ENCODE measurements around the gene C10orf90.

C10orf90 gene

DNA sequence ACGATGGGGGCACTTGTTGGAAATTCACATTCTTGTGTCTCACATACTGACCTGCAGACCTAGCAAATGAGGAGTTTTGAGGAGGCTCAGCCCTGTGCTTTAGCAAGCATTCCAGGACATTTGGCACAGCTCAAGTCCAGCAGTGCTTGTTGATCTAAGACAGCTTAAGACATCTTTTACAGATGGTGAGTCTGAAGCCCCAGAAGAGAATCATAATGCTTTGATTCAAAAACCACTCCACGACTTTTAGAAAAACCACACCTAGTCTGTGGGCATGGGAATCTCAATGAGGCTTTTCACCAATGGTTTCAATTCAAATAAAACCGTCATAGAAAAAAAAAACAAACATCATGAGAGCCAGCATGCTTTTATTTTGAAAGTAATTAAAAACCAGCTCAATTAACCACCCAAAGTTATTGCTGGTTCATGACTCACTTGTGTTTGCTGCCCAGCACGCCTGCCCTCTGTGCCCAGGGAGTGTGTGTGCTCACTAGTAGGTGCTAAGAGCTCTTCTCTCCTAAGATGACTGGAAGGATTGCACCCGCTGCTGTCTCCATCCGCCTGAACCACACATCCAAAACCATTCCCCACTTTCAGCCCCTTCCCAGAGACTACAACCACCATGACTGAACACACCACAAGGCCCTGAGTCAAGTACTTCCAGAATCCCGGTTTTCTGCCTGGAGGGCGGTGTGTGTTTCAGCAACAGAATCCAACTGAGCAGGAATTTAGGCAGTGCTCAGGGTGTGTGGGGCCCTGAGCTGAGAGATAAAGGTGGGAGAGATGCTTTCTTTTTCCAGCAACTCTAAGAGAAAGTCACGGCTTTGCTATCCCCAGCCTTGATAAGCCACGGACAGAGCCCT is 152.0 kb downstream of the C10orf90 start:
- peak; percentile 24 for DNase-seq (ENCODE audit: low read depth)
- TF ChIP-seq, protein P1, sequence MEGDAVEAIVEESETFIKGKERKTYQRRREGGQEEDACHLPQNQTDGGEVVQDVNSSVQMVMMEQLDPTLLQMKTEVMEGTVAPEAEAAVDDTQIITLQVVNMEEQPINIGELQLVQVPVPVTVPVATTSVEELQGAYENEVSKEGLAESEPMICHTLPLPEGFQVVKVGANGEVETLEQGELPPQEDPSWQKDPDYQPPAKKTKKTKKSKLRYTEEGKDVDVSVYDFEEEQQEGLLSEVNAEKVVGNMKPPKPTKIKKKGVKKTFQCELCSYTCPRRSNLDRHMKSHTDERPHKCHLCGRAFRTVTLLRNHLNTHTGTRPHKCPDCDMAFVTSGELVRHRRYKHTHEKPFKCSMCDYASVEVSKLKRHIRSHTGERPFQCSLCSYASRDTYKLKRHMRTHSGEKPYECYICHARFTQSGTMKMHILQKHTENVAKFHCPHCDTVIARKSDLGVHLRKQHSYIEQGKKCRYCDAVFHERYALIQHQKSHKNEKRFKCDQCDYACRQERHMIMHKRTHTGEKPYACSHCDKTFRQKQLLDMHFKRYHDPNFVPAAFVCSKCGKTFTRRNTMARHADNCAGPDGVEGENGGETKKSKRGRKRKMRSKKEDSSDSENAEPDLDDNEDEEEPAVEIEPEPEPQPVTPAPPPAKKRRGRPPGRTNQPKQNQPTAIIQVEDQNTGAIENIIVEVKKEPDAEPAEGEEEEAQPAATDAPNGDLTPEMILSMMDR (conservative IDR thresholded peaks at IDR 0.05; ENCODE audit: low read depth, low read length): no peak
- no peak overlapping the region for H3K4me3 ChIP-seq (ENCODE audit: low read depth, low read length)

DNA sequence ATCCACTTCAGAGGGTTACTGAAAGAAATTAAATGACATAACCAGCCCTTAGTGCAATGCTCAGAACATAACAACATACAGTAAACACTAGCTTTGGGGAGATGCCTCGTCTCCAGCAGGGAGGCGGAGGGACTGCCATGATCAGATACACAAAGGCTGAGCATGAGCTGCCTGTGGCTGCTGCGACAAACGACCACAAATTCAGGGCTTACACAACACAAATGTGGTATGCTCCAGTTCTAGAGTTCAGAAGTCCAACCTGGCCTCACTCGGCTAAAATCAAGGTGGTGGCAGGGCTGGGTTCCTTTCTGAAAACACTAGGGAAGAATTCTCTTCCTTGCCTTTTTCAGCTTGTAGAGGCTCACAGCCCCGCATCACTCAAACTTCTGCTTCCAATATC is 154.0 kb downstream of the C10orf90 start:
- DNase-seq (ENCODE audit: low read depth): no peak
- TF ChIP-seq, protein P1 (conservative IDR thresholded peaks at IDR 0.05; ENCODE audit: low read depth, low read length): no peak
- H3K4me3 ChIP-seq (ENCODE audit: low read depth, low read length): no peak overlapping the region

DNA sequence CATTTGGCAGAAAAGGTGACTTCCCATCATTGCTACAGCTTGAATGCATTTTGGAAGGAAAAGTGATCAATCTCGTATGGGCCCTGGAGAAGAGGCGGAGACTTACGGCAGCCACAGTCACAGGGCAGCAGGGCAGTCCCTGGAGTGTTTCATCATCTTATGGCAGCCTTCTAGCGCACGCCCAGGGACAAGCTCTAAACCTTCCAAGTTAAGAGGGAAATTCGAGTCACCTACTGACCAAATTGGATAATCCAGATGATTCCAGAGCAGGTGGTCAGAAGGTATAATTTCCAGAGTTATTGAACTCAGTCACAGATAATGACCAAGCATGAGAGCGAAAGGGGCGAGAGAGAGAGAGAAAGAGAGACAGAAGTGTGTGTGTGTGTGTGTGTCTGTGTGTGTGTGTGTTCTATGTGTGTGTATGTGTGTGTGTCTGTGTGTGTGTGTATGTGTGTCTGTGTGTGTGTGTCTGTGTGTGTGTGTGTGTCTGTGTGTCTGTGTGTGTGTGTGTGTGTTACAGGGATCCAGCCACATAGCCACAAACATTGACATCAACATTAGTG is 158.5 kb downstream of the C10orf90 start:
- no peak for DNase-seq (ENCODE audit: low read depth)
- no peak overlapping the region for H3K4me3 ChIP-seq (ENCODE audit: low read depth, low read length)
- TF ChIP-seq, protein P1 (conservative IDR thresholded peaks at IDR 0.05; ENCODE audit: low read depth, low read length): no peak

DNA sequence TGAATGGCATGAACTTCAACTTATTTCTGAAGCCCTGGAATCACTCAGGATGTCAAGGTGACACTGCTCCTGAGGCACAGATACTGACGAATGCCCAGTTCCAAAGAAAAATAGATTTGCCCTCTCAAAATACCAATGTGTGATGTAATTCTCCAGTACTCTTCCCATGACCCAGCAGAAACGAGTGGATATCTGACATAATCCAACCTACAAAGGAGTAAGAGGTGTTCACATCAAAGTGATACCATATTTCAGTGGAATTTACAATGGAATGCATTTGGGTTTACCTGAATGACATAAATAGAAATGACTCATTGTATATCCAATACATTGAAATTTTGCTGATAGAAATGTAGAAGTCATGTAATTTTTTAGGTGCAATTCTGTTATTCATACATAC is 161.3 kb downstream of the C10orf90 start:
- TF ChIP-seq, protein P1 (conservative IDR thresholded peaks at IDR 0.05; ENCODE audit: low read depth, low read length): no peak
- DNase-seq (ENCODE audit: low read depth): no peak
- no peak overlapping the region for H3K4me3 ChIP-seq (ENCODE audit: low read depth, low read length)

DNA sequence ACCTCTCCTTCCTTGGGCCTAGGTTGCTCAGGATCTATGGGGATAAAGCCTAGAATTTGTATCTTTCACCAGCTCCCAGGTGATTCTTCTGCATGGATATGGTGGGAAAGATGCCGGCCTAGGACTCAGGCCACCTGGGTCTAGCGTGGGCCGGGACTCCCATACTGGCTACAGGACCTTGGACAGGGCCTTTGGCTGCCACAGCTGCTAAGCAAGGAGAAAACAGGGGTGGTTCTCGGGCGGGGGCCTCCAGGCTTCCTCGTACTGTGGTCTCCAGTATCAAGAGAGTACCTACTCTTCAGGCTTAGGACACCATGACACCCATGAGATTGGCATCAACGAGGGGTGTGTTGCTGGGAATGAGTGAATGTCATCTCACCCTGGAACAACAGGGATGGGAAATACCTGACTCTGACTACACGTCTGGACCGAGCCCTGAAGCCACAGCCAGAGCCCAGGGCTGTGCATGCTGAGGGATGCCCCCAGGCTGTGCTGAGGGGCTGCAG is 161.9 kb downstream of the C10orf90 start:
- TF ChIP-seq, protein P1 (conservative IDR thresholded peaks at IDR 0.05; ENCODE audit: low read depth, low read length): no peak
- no peak for DNase-seq (ENCODE audit: low read depth)
- H3K4me3 ChIP-seq (ENCODE audit: low read depth, low read length): no peak overlapping the region

DNA sequence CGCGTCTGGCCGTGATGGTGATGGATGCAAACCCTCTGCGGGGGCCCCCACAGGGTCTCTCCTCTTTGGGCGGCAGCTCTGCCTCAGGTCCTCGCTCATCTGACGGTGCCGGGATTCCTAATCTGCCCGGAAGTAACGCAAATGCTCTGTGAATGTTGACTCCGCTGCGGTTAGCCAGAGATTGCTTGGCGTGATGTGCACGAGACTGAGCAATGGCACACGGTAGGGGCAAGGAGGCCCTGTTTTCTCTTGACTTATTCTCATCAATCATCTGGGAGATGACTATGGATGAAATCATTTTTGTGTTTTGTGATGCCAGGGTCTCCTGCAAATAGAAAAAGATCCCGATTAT is 165.8 kb downstream of the C10orf90 start:
- no peak overlapping the region for H3K4me3 ChIP-seq (ENCODE audit: low read depth, low read length)
- TF ChIP-seq, protein P1 (conservative IDR thresholded peaks at IDR 0.05; ENCODE audit: low read depth, low read length): no peak

More for the DNA sequence above, 165.8 kb downstream of the C10orf90 start:
- no peak for DNase-seq (ENCODE audit: low read depth)
